IMR-90 (cell line): ENCODE measurements around the gene ST6GALNAC2.

Source experiments
- BHLHE40 ChIP-seq: fragments of 150-350 bp; IDR thresholded peaks from 2 replicates; pipeline ENCODE4 v1.6.1; 2016; ENCODE audit warnings: mild to moderate bottlenecking, low read depth, low read length
- CEBPB ChIP-seq: IDR thresholded peaks from 2 replicates; pipeline ENCODE4 v1.6.1; 2012; ENCODE audit warnings: low read depth, low read length, improper control_type of control experiment
- CTCF ChIP-seq: conservative IDR thresholded peaks from 2 replicates; pipeline ENCODE4 v1.5.1; 2012; ENCODE audit warnings: mild to moderate bottlenecking, low read depth, low read length, improper control_type of control experiment
- ELK1 ChIP-seq: fragments of 150-350 bp; IDR thresholded peaks from 2 replicates; pipeline ENCODE4 v1.6.1; 2016; ENCODE audit warnings: low read depth, mild to moderate bottlenecking, low read length, moderate library complexity, borderline replicate concordance
- FOS ChIP-seq: fragments of 150-350 bp; IDR thresholded peaks from 2 replicates; pipeline ENCODE4 v1.6.1; 2016; ENCODE audit warnings: low read depth, low read length
- MAFK ChIP-seq: IDR thresholded peaks from 2 replicates; pipeline ENCODE4 v1.6.1; 2012; ENCODE audit warnings: low read depth, low read length, improper control_type of control experiment
- MXI1 ChIP-seq: IDR thresholded peaks from 2 replicates; pipeline ENCODE4 v1.6.1; 2012; ENCODE audit warnings: low read depth, mild to moderate bottlenecking, low read length, moderate library complexity, borderline replicate concordance
- NFE2L2 ChIP-seq: fragments of 150-350 bp; IDR thresholded peaks from 2 replicates; pipeline ENCODE4 v1.6.1; 2016; ENCODE audit warnings: low read depth, mild to moderate bottlenecking, low read length
- POLR2A ChIP-seq: IDR thresholded peaks from 2 replicates; pipeline ENCODE4 v1.6.1; 2012; ENCODE audit warnings: mild to moderate bottlenecking, low read depth, low read length
- RAD21 ChIP-seq: IDR thresholded peaks from 2 replicates; pipeline ENCODE4 v1.6.1; 2012; ENCODE audit warnings: low read length, improper control_type of control experiment
- RCOR1 ChIP-seq: IDR thresholded peaks from 2 replicates; pipeline ENCODE4 v1.6.1; 2012; ENCODE audit warnings: mild to moderate bottlenecking, low read length, improper control_type of control experiment; ENCODE audit not compliant: insufficient replicate concordance
- RFX5 ChIP-seq: IDR thresholded peaks from 2 replicates; pipeline ENCODE4 v1.8.0; 2012; ENCODE audit warnings: low read depth, mild to moderate bottlenecking, low read length, moderate library complexity
- SMC3 ChIP-seq: fragments of 150-350 bp; IDR thresholded peaks from 2 replicates; pipeline ENCODE4 v1.6.1; 2016; ENCODE audit warnings: low read depth, mild to moderate bottlenecking, antibody characterized with exemption, low read length, moderate library complexity
- USF2 ChIP-seq: fragments of 150-350 bp; IDR thresholded peaks from 2 replicates; pipeline ENCODE4 v1.6.1; 2017; ENCODE audit warnings: mild to moderate bottlenecking, antibody characterized with exemption, low read length, low read depth

- TF ChIP-seq RAD21 (no peak), ELK1 (no peak), CTCF (no peak), RFX5 (no peak), POLR2A (no peak), FOS (no peak), CEBPB (no peak), SMC3 (no peak), RCOR1 (no peak), BHLHE40 (no peak), USF2 (no peak), NFE2L2 (no peak), MAFK (no peak), MXI1 (no peak)
Observed at GRCh38 chr17:76544546-76545365, 40.9 kb downstream of the ST6GALNAC2 start.
